Sigmoid colon (tissue), 4 donors: ENCODE measurements around the gene CNIH4.
"Not testable (repeated sequence)": the region's sequence is repeated elsewhere in the genome, so short reads cannot be mapped to it uniquely, and the experiment has no call there.

Source experiments
- EP300 ChIP-seq, 4 donors: sonication (generic); formaldehyde crosslinking; IDR thresholded peaks; one replicate each; pipeline ENCODE4 v1.6.1; 2017; ENCODE audit warnings: antibody characterized with exemption in 4 of 4
- POLR2AphosphoS5 ChIP-seq, 4 donors: sonication (generic); formaldehyde crosslinking; IDR thresholded peaks; one replicate each; pipeline ENCODE4 v1.6.1; 2017; ENCODE audit warnings: antibody characterized with exemption in 4 of 4
- TF ChIP-seq, protein P1 (sequence below), 4 experiments: fragments of 450-650 bp in 3 of 4; fragments of 200-600 bp in 1 of 4; IDR thresholded peaks; one replicate each; pipeline ENCODE4 v1.5.1; 2016 to 2019; ENCODE audit warnings: antibody characterized with exemption in 4 of 4, mild to moderate bottlenecking in 3 of 4, moderate library complexity in 2 of 4

DNA sequence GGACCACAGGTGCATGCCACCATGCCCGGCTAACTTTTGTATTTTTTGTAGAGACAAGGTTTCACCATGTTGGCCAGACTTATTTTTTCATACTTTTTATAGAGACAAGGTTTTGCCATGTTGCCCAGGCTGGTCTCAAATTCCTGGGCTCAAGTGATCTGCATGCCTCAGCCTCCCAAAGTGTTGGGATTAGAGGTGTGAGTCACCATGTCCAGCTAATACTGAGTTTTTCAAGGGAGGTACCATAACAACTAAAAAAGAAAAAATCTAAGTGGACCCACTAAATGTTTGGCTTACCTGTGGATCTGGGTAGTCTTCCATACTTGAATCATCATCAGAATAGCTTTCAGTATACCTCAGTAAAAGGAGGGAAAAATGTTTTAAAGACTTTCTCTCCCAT, 45.2 kb upstream of the CNIH4 start:
- TF ChIP-seq, protein P1, sequence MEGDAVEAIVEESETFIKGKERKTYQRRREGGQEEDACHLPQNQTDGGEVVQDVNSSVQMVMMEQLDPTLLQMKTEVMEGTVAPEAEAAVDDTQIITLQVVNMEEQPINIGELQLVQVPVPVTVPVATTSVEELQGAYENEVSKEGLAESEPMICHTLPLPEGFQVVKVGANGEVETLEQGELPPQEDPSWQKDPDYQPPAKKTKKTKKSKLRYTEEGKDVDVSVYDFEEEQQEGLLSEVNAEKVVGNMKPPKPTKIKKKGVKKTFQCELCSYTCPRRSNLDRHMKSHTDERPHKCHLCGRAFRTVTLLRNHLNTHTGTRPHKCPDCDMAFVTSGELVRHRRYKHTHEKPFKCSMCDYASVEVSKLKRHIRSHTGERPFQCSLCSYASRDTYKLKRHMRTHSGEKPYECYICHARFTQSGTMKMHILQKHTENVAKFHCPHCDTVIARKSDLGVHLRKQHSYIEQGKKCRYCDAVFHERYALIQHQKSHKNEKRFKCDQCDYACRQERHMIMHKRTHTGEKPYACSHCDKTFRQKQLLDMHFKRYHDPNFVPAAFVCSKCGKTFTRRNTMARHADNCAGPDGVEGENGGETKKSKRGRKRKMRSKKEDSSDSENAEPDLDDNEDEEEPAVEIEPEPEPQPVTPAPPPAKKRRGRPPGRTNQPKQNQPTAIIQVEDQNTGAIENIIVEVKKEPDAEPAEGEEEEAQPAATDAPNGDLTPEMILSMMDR (IDR thresholded peaks at IDR 0.05), result not testable (repeated sequence)
- TF ChIP-seq POLR2AphosphoS5, EP300 (IDR thresholded peaks at IDR 0.05): not testable (repeated sequence)
